Adrenal gland (tissue), 12 donors: ENCODE results near the gene FBXO8. TPM values are rescaled to one million over a fixed set of nuclear protein-coding genes. Genes with fewer than 3 reads are reported as not detected.

Experiments used
- DNase-seq, 7 donors: peaks; one replicate each; pipeline ENCODE4 v3.0.0-alpha.2; 2019 to 2020
- H3K27ac ChIP-seq, 5 donors: fragments of 200-600 bp; sonication (generic) in 4 of 5; 1 replicate in 3 of 5; 2 replicates in 2 of 5; pipeline versions ENCODE4 v1.5.1 to v1.8.0; 2016 to 2020; ENCODE audit warnings: mild to moderate bottlenecking in 1 of 5
- H3K27me3 ChIP-seq: fragments of 200-600 bp; 2 replicates; pipeline ENCODE4 v1.8.0; 2021
- H3K36me3 ChIP-seq, 2 donors: fragments of 200-600 bp; replicated peaks in 1 of 2; 1 replicate in 1 of 2; 2 replicates in 1 of 2; pipeline versions ENCODE4 v1.5.1 to v1.8.0; 2018 to 2022
- H3K4me1 ChIP-seq, 2 donors: fragments of 200-600 bp; replicated peaks in 1 of 2; 1 replicate in 1 of 2; 2 replicates in 1 of 2; pipeline versions ENCODE4 v1.5.1 to v1.8.0; 2018 to 2021
- H3K4me3 ChIP-seq, 4 donors: fragments of 200-600 bp; sonication (generic) in 3 of 4; one replicate each; pipeline ENCODE4 v1.5.1; 2016 to 2018
- H3K9me3 ChIP-seq, 3 donors: fragments of 200-600 bp; sonication (generic) in 1 of 3; replicated peaks in 1 of 3; 1 replicate in 2 of 3; 2 replicates in 1 of 3; pipeline versions ENCODE4 v1.5.1 to v1.8.0; 2016 to 2021
- POLR2A ChIP-seq, 2 donors: fragments of 450-650 bp; IDR thresholded peaks; one replicate each; pipeline ENCODE4 v1.6.1; 2017; ENCODE audit warnings: antibody characterized with exemption in 2 of 2, mild to moderate bottlenecking in 2 of 2, moderate library complexity in 1 of 2
- WGBS, 4 donors: extraction: QIAGEN DNeasy Blood & Tissue Kit in 2 of 4; methylation state at CpG; one replicate each; pipeline versions ENCODE4 v1.1.5 to v1.1.7; 2013 to 2017; 5-methylcytosine and 5-hydroxymethylcytosine counted together
- intact Hi-C, 2 donors: fragments of 100-400 bp; cut with DNase I; formaldehyde crosslinking; loops; one replicate each; pipeline versions ENCODE4 v1.14.1 to v1.15.0; 2022 to 2023
- polyA plus RNA-seq, 3 donors: library from polyadenylated mRNA; stranded (reverse); fragments of 200-250 nt in 2 of 3; fragments of 350-450 nt in 1 of 3; fragmentation: Illumina TruSeq in 1 of 3; extraction: RNeasy Lipid Tissue Mini Kit (QIAGEN cat#74804) in 1 of 3; gene quantifications; one replicate each; pipeline ENCODE4 v1.2.3, GENCODE V29; 2013 to 2014
- total RNA-seq, 9 donors: library from RNA; depleted of rRNA in 4 of 9; stranded (reverse); fragments of >200 nt in 4 of 9; fragments of 120-200 nt in 1 of 9; fragmentation: NEBNext Ultra II Directional in 1 of 9; extraction: Animal tissue kit (Norgen Biotek cat#: 25700) in 1 of 9; gene quantifications; one replicate each; pipeline versions ENCODE4 v1.1.0 to v1.2.4, GENCODE V29; 2013 to 2023
- TF ChIP-seq, protein P1 (sequence below), 6 experiments: fragments of 450-650 bp in 4 of 6; fragments of 200-600 bp in 2 of 6; sonication (generic) in 1 of 6; IDR thresholded peaks; 1 replicate in 5 of 6; 2 replicates in 1 of 6; pipeline versions ENCODE4 v1.5.1 to v1.8.0; 2016 to 2021; ENCODE audit warnings: antibody characterized with exemption in 6 of 6, mild to moderate bottlenecking in 2 of 6, moderate library complexity in 1 of 6
- donor health status: healthy with polysubstance abuse.
- donor health status: Bipolar disorder and iron deficiency.
- donor health status: DM: yes; HTN: yes; CAD: no.
- donor health status: DM: no; HTN: no; CAD: no.
- donor health status: DM: no; HTN: no; CAD: no.
- donor health status: DM: yes; HTN: yes; CAD: no.

FBXO8 gene
- total and polyA plus RNA-seq, 12 donors: 17.9 to 60.9 (median 37.5) TPM

- peaks cover 8 to 20% of the 10 kb centered on the region in 2 donors for H3K4me1 ChIP-seq
- H3K27me3 ChIP-seq: no peaks in the 10 kb centered on the region
- 90 to 99% (median 98%) methylated on average over 3 of the region's 3 CpGs for WGBS, 4 donors
- peaks cover 0 to 2% (median 1%) of the 10 kb centered on the region in 3 donors for H3K9me3 ChIP-seq
- H3K27ac ChIP-seq: no peak overlapping the region
- intact Hi-C loops: no loop called here
- no peak for TF ChIP-seq POLR2A (IDR thresholded peaks at IDR 0.05)
- TF ChIP-seq, protein P1, sequence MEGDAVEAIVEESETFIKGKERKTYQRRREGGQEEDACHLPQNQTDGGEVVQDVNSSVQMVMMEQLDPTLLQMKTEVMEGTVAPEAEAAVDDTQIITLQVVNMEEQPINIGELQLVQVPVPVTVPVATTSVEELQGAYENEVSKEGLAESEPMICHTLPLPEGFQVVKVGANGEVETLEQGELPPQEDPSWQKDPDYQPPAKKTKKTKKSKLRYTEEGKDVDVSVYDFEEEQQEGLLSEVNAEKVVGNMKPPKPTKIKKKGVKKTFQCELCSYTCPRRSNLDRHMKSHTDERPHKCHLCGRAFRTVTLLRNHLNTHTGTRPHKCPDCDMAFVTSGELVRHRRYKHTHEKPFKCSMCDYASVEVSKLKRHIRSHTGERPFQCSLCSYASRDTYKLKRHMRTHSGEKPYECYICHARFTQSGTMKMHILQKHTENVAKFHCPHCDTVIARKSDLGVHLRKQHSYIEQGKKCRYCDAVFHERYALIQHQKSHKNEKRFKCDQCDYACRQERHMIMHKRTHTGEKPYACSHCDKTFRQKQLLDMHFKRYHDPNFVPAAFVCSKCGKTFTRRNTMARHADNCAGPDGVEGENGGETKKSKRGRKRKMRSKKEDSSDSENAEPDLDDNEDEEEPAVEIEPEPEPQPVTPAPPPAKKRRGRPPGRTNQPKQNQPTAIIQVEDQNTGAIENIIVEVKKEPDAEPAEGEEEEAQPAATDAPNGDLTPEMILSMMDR (IDR thresholded peaks at IDR 0.05): no peak
- no peak for DNase-seq
- no peaks in the 10 kb centered on the region for H3K36me3 ChIP-seq
- H3K4me3 ChIP-seq: no peak overlapping the region
Measured at GRCh38 chr4:174286870-174287269, 3.4 kb upstream of the FBXO8 start.

GRCh38 chr4:174284487-174284886 lies 1.0 kb upstream of the FBXO8 start:
- TF ChIP-seq POLR2A (IDR thresholded peaks at IDR 0.05): no peak
- TF ChIP-seq, protein P1 (IDR thresholded peaks at IDR 0.05): no peak
- peak overlapping the region in 4 of 5 donors; percentile 92 to 98 (median 96) for H3K27ac ChIP-seq
- H3K4me1 ChIP-seq: peaks cover 8 to 39% of the 10 kb centered on the region in 2 donors
- H3K36me3 ChIP-seq: no peaks in the 10 kb centered on the region
- peak overlapping the region in 3 of 4 donors; percentile 48 to 80 (median 79) for H3K4me3 ChIP-seq
- no peaks in the 10 kb centered on the region for H3K9me3 ChIP-seq
- intact Hi-C loops: no loop called here
- no peak for DNase-seq
- no peaks in the 10 kb centered on the region for H3K27me3 ChIP-seq
- WGBS, 4 donors: 6 to 13% (median 10%) methylated on average over 6 of the region's 6 CpGs

- Histone ChIP-seq H3K9me3 (no peaks in the 10 kb centered on the region), H3K4me3 (peak overlapping the region; percentile 48 to 80 (median 76)), H3K27me3 (no peaks in the 10 kb centered on the region), H3K36me3 (no peaks in the 10 kb centered on the region), H3K27ac (peak overlapping the region; percentile 92 to 98 (median 95)), H3K4me1 (peaks cover 8 to 47% of the 10 kb centered on the region in 2 donors)
- intact Hi-C loops: no loop called here
- TF ChIP-seq, protein P1 (IDR thresholded peaks at IDR 0.05): no peak
- TF ChIP-seq POLR2A (IDR thresholded peaks at IDR 0.05): peak in 1 of 2 donors; percentile 56
- peak; percentile 83 to 95 (median 90) for DNase-seq
- WGBS, 4 donors: 0 to 2% (median 1%) methylated on average over 20 to 22 of the region's 22 CpGs
Measured at GRCh38 chr4:174282836-174283506, 496 bp downstream of the FBXO8 start.

GRCh38 chr4:174281901-174282300 lies 1.6 kb downstream of the FBXO8 start:
- H3K4me3 ChIP-seq: peak overlapping the region in 1 of 4 donors; percentile 79
- DNase-seq: no peak
- H3K36me3 ChIP-seq: no peaks in the 10 kb centered on the region
- TF ChIP-seq POLR2A (IDR thresholded peaks at IDR 0.05): no peak
- intact Hi-C loops: no loop called here
- peaks cover 8 to 50% of the 10 kb centered on the region in 2 donors for H3K4me1 ChIP-seq
- H3K27ac ChIP-seq: no peak overlapping the region
- no peaks in the 10 kb centered on the region for H3K27me3 ChIP-seq
- no peaks in the 10 kb centered on the region for H3K9me3 ChIP-seq
